Endothelial cell (in vitro differentiated cells): ENCODE data around the gene FRMD6. TPM values are rescaled to one million over a fixed set of nuclear protein-coding genes. Genes with fewer than 3 reads are reported as not detected.
"Not testable (repeated sequence)": the region's sequence is repeated elsewhere in the genome, so short reads cannot be mapped to it uniquely, and the experiment has no call there.

ENCODE experiments used
- DNase-seq: peaks from one replicate; pipeline ENCODE4 v3.0.0; 2021; ENCODE audit warnings: low spot score
- H3K27ac Mint-ChIP-seq: one replicate; pipeline ENCODE4 v1.8.0; 2021; ENCODE audit warnings: mixed read lengths, inconsistent platforms; ENCODE audit not compliant: unreplicated experiment
- H3K27me3 Mint-ChIP-seq: one replicate; pipeline ENCODE4 v1.8.0; 2021; ENCODE audit warnings: mild to moderate bottlenecking, moderate library complexity, mixed read lengths, inconsistent platforms; ENCODE audit not compliant: unreplicated experiment
- H3K36me3 Mint-ChIP-seq: one replicate; pipeline ENCODE4 v1.8.0; 2021; ENCODE audit warnings: mild to moderate bottlenecking, low read depth, mixed read lengths, inconsistent platforms; ENCODE audit not compliant: unreplicated experiment
- H3K4me1 Mint-ChIP-seq: one replicate; pipeline ENCODE4 v1.8.0; 2021; ENCODE audit warnings: mild to moderate bottlenecking, mixed read lengths, inconsistent platforms; ENCODE audit not compliant: unreplicated experiment
- H3K4me3 Mint-ChIP-seq: one replicate; pipeline ENCODE4 v1.8.0; 2021; ENCODE audit warnings: mild to moderate bottlenecking, mixed read lengths, inconsistent platforms; ENCODE audit not compliant: unreplicated experiment
- H3K9me3 Mint-ChIP-seq: one replicate; pipeline ENCODE4 v1.8.0; 2021; ENCODE audit warnings: mixed read lengths, inconsistent platforms; ENCODE audit not compliant: unreplicated experiment
- total RNA-seq: library from RNA; stranded (reverse); fragmentation: NEBNext Ultra II Directional; extraction: Animal tissue kit (Norgen Biotek cat#: 25700); gene quantifications from one replicate; pipeline ENCODE4 v1.2.1, GENCODE V29; 2021; ENCODE audit not compliant: unreplicated experiment
- TF ChIP-seq, protein P1 (sequence below): fragments of 200-600 bp; sonication (generic); IDR thresholded peaks from one replicate; pipeline ENCODE4 v1.5.0; 2021; ENCODE audit warnings: antibody characterized with exemption; ENCODE audit not compliant: unreplicated experiment

Gene FRMD6
- total RNA-seq, 1 donor from 2014 or later, result 45.3 TPM

DNA sequence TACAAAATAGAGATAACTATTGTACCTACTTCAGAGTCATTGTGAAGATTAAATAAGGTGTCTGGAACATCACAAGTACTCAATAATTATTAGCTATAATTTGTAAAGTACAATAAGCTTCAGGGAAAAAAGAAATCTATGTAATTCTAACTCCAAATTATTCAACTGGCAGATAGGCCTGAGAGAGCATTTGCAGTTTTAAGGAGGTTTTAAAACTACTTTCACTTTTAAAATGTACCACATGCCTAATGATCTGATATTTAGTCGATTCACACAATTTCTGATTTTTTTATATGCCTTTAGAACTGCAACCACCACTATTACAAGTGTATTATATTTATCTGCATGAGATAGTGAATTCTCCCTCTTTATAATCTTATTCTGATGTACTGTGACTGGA is 24.9 kb upstream of the FRMD6 start:
- H3K27me3 Mint-ChIP-seq, result no peaks in the 10 kb centered on the region
- TF ChIP-seq, protein P1, sequence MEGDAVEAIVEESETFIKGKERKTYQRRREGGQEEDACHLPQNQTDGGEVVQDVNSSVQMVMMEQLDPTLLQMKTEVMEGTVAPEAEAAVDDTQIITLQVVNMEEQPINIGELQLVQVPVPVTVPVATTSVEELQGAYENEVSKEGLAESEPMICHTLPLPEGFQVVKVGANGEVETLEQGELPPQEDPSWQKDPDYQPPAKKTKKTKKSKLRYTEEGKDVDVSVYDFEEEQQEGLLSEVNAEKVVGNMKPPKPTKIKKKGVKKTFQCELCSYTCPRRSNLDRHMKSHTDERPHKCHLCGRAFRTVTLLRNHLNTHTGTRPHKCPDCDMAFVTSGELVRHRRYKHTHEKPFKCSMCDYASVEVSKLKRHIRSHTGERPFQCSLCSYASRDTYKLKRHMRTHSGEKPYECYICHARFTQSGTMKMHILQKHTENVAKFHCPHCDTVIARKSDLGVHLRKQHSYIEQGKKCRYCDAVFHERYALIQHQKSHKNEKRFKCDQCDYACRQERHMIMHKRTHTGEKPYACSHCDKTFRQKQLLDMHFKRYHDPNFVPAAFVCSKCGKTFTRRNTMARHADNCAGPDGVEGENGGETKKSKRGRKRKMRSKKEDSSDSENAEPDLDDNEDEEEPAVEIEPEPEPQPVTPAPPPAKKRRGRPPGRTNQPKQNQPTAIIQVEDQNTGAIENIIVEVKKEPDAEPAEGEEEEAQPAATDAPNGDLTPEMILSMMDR, result no peak
- H3K4me3 Mint-ChIP-seq, result no peak overlapping the region

DNA sequence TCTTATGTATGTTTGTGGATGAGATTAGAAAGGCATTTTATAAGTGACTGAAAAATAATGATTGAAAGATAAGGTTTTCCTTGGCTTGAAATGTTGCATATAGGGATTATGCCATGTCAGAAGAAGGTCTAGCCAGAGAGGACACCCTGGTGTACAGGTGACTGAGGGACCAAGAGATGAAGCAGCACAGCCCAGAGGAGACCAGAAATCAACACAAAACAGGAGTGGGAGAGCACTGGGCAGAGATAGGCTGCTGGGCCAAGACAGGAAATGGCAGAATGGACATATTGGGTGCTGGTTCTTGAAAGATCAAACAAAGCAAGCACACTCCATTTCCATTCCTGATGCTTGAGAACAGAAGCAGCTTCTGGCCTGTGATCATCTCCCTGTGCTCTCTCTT is 24.4 kb upstream of the FRMD6 start:
- Mint-ChIP-seq H3K4me3 (no peak overlapping the region), H3K4me1 (no peaks in the 10 kb centered on the region), H3K36me3 (no peaks in the 10 kb centered on the region), H3K27ac (no peak overlapping the region), H3K9me3 (no peaks in the 10 kb centered on the region), H3K27me3 (no peaks in the 10 kb centered on the region)
- TF ChIP-seq, protein P1, result no peak
- DNase-seq, result no peak

More for the DNA sequence above, 24.9 kb upstream of the FRMD6 start:
- no peak for DNase-seq
- no peaks in the 10 kb centered on the region for H3K36me3 Mint-ChIP-seq
- no peaks in the 10 kb centered on the region for H3K4me1 Mint-ChIP-seq
- H3K27ac Mint-ChIP-seq, result no peak overlapping the region
- H3K9me3 Mint-ChIP-seq, result no peaks in the 10 kb centered on the region

- Mint-ChIP-seq H3K27ac (no peak overlapping the region), H3K9me3 (no peaks in the 10 kb centered on the region), H3K36me3 (no peaks in the 10 kb centered on the region), H3K4me1 (no peaks in the 10 kb centered on the region), H3K27me3 (no peaks in the 10 kb centered on the region), H3K4me3 (no peak overlapping the region)
- TF ChIP-seq, protein P1, result no peak
- no peak for DNase-seq
Measured at GRCh38 chr14:51628238-51628637, 23.5 kb upstream of the FRMD6 start.

DNA sequence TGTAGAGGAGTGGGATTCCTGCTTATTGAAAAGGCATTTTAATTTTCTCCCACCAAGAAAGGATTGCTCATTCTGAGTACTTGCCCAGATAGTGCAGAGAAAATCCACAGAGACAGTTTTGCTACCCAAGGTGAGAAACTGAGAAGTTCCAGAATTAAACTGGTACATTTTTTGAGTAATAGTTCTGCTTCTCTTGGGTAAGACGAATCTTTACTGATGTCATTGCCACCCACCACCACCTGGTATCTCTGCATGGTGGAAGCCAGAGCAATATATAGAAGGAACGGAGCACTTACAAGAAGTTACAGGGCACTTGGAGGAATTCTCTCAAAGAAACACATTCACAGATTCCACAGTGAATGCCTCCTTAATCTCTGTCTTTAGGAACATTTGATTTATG is 20.7 kb upstream of the FRMD6 start:
- Mint-ChIP-seq H3K27me3 (no peaks in the 10 kb centered on the region), H3K27ac (no peak overlapping the region), H3K4me1 (no peaks in the 10 kb centered on the region), H3K4me3 (no peak overlapping the region), H3K36me3 (no peaks in the 10 kb centered on the region), H3K9me3 (no peaks in the 10 kb centered on the region)
- TF ChIP-seq, protein P1, result no peak
- no peak for DNase-seq

DNA sequence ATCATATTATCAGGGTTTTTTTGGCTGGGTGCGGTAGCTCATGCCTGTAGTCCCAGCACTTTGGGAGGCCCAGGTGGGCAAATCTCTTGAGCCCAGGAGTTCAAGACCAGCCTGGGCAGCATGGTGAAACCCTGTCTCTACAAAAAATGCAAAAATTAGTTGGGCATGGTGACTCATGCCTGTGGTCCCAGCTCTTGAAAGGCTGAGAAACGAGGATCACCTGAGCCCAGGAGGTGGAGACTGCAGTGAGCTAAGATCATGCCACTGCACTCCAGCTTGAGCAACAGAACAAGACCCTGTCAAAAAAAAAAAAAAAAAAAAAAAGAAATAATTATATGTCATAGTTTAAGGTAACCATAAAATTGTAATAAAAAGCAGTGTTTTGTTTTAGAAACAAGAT is 18.4 kb upstream of the FRMD6 start:
- not testable (repeated sequence) for DNase-seq, H3K9me3 Mint-ChIP-seq, H3K36me3 Mint-ChIP-seq, H3K4me3 Mint-ChIP-seq, H3K4me1 Mint-ChIP-seq, H3K27me3 Mint-ChIP-seq, H3K27ac Mint-ChIP-seq

GRCh38 chr14:51636109-51636508 is 15.6 kb upstream of the FRMD6 start:
- no peak overlapping the region for H3K4me3 Mint-ChIP-seq
- TF ChIP-seq, protein P1, result no peak

More at GRCh38 chr14:51636109-51636508, 15.6 kb upstream of the FRMD6 start:
- no peak for DNase-seq
- Mint-ChIP-seq H3K9me3 (no peaks in the 10 kb centered on the region), H3K36me3 (no peaks in the 10 kb centered on the region), H3K4me1 (no peaks in the 10 kb centered on the region), H3K27me3 (peaks cover 2% of the 10 kb centered on the region), H3K27ac (no peak overlapping the region)
